ENCODE measurements around the gene PRKAG2. TPM values are rescaled to one million over a fixed set of nuclear protein-coding genes. Genes with fewer than 3 reads are reported as not detected.
A peak's percentile ranks its signal among the peaks of the same experiment; 100 is the strongest.

PRKAG2 gene
- total RNA-seq, 1 donor from 2014 or later: 20.6 TPM

DNA sequence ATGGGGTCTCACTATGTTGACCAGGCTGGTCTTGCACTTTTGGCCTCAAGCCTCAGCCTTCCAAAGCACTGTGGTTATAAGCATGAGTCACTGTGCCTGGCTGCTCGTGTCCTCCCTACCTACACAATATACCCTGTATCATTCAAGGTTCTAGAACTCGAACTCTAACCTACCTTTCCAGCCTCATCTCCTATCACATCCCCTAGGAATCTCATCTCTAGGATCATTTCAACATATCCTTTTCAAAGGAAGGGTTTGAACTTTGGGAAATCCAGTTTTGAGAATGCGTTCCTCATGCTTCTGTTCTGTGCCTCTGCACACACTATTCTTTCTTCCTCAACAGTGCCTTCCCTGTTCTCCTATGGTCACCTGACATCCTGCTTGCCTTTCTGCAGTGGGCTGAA, 269.4 kb downstream of the PRKAG2 start:
- TF ChIP-seq, protein P1, sequence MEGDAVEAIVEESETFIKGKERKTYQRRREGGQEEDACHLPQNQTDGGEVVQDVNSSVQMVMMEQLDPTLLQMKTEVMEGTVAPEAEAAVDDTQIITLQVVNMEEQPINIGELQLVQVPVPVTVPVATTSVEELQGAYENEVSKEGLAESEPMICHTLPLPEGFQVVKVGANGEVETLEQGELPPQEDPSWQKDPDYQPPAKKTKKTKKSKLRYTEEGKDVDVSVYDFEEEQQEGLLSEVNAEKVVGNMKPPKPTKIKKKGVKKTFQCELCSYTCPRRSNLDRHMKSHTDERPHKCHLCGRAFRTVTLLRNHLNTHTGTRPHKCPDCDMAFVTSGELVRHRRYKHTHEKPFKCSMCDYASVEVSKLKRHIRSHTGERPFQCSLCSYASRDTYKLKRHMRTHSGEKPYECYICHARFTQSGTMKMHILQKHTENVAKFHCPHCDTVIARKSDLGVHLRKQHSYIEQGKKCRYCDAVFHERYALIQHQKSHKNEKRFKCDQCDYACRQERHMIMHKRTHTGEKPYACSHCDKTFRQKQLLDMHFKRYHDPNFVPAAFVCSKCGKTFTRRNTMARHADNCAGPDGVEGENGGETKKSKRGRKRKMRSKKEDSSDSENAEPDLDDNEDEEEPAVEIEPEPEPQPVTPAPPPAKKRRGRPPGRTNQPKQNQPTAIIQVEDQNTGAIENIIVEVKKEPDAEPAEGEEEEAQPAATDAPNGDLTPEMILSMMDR (IDR thresholded peaks at IDR 0.05; ENCODE audit: unreplicated experiment): no peak
- Mint-ChIP-seq H3K36me3 (ENCODE audit: insufficient read depth) (peaks cover 9% of the 10 kb centered on the region), H3K9me3 (ENCODE audit: low read depth) (peaks cover 3% of the 10 kb centered on the region), H3K27ac (no peak overlapping the region), H3K4me1 (ENCODE audit: low read depth) (no peaks in the 10 kb centered on the region), H3K27me3 (no peaks in the 10 kb centered on the region), H3K4me3 (ENCODE audit: low read depth) (no peak overlapping the region)
- no peak for DNase-seq (ENCODE audit: low spot score, unreplicated experiment)

DNA sequence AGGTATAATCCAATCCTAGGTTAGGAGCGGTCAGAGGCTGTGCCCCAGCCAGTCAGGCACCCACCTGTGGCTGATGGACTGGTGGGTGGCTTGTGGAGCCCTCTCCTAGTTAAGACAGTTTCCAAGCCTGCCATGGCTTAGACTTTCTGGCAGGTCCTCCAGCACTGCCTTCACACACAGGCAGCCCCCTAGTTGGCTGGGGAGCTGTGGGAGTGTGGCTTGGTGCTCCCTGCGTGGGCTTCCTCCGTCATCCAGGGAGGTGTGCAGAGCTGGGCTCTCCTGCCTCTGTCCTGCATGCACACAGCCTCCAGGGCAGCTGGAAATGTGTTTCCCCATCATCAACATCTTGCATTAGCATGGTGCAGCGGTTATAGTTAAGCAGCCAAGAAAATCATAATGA, 273.0 kb downstream of the PRKAG2 start:
- Mint-ChIP-seq H3K27me3 (no peaks in the 10 kb centered on the region), H3K36me3 (ENCODE audit: insufficient read depth) (peaks cover 5% of the 10 kb centered on the region), H3K27ac (no peak overlapping the region), H3K4me1 (ENCODE audit: low read depth) (no peaks in the 10 kb centered on the region), H3K9me3 (ENCODE audit: low read depth) (peaks cover 3% of the 10 kb centered on the region), H3K4me3 (ENCODE audit: low read depth) (no peak overlapping the region)
- TF ChIP-seq, protein P1 (IDR thresholded peaks at IDR 0.05; ENCODE audit: unreplicated experiment): no peak
- DNase-seq (ENCODE audit: low spot score, unreplicated experiment): no peak

DNA sequence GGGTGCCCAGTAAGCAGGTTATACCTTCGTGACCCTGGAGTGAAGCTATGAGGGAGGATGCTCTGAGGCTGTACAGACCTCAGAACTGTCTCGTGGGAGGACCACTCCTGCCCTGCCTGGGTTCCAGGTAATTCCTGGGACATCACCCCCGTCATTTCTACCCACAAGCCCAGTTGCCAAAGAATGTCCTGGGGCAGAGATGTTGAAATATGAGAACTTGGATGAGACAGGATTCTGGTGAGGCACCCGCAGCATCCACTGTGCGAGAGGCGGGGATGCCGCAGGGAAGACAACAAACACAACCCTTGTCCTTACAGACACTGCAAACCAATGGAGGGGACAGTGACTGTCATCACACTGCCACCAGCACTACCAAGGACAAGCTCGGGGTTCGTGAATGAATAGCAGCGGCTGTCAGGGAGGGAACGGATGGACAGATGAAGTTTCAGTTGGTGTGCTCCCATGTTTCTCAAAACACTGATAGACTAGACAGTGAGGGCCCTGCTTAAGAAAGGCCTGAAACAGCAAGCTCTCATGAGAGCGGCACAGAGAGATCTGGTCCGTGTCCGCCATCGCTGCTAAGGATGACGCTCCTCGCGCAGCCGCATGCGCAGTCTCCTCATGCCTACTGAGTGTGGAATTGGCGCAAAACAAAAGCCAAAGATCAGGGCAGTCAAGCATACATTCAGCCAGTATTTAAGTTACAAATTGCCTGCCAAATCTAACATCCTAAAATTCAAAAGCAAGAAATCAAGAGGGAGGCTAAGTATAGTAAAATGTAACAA, 275.2 kb downstream of the PRKAG2 start:
- TF ChIP-seq, protein P1 (IDR thresholded peaks at IDR 0.05; ENCODE audit: unreplicated experiment): no peak
- no peaks in the 10 kb centered on the region for H3K4me1 Mint-ChIP-seq (ENCODE audit: low read depth)
- H3K9me3 Mint-ChIP-seq (ENCODE audit: low read depth): peaks cover 10% of the 10 kb centered on the region
- no peak overlapping the region for H3K27ac Mint-ChIP-seq
- no peak for DNase-seq (ENCODE audit: low spot score, unreplicated experiment)
- peaks cover 5% of the 10 kb centered on the region for H3K36me3 Mint-ChIP-seq (ENCODE audit: insufficient read depth)
- no peaks in the 10 kb centered on the region for H3K27me3 Mint-ChIP-seq
- no peak overlapping the region for H3K4me3 Mint-ChIP-seq (ENCODE audit: low read depth)

DNA sequence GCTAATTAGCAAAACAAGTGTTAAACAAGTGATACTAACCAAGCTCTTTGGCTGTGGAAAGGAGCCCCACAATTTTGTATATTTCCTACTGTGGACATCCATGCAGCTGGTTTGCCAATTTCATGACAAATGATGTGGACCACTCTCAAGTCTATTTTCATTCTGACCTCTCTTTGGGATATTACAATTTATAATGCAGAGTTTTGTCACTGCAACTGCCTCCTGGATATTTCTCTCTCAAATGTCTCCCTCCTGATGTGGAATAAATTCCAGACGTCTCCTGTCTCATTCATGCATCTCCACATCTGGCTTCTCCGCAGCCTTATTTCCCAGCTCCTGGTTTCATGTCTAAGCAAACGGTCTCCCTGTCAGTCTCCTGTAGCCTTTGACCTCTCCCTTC, 276.6 kb downstream of the PRKAG2 start:
- no peaks in the 10 kb centered on the region for H3K4me1 Mint-ChIP-seq (ENCODE audit: low read depth)
- H3K27me3 Mint-ChIP-seq: no peaks in the 10 kb centered on the region
- peaks cover 5% of the 10 kb centered on the region for H3K36me3 Mint-ChIP-seq (ENCODE audit: insufficient read depth)
- TF ChIP-seq, protein P1 (IDR thresholded peaks at IDR 0.05; ENCODE audit: unreplicated experiment): no peak
- DNase-seq (ENCODE audit: low spot score, unreplicated experiment): no peak
- no peak overlapping the region for H3K27ac Mint-ChIP-seq
- H3K9me3 Mint-ChIP-seq (ENCODE audit: low read depth): peaks cover 10% of the 10 kb centered on the region
- no peak overlapping the region for H3K4me3 Mint-ChIP-seq (ENCODE audit: low read depth)

DNA sequence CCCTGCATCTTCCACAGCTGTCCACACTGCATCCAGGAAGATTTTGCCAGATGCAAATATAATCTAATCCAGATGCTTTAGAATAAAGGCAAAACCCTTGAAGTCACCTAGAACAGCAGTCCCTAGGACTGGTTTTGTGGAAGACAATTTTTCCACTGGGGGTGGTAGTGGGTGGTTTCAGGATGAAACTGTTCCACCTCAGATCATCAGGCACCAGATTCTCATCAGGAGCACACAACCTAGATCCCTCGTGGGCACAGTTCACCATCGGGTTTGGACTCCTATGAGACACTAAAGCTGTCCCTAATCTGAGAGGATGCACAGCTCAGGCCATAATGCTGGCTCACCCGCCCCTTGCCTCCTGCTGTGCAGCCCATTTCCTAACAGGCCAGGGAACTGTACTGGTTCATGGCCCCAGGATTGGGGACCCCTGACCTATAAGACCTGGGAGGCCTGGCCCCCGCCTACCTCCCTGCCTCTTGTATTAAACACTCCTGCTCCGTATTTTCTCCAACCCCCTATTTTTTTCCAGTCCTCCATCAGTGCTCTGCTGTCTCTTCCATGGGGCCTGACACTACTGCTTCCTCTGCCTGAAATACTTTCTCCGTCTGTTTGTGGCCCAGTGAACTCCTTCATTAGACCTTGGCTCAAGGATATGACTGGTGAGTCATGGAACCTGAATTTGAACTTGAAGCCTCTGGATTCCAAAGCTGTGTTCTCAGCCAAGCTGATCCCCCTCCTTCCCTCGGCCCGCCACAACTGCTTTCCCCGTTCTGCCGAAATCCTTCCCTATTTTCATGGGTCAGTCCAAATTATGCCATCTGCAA, 277.3 kb downstream of the PRKAG2 start:
- no peaks in the 10 kb centered on the region for H3K4me1 Mint-ChIP-seq (ENCODE audit: low read depth)
- H3K36me3 Mint-ChIP-seq (ENCODE audit: insufficient read depth): peaks cover 5% of the 10 kb centered on the region
- no peaks in the 10 kb centered on the region for H3K27me3 Mint-ChIP-seq
- no peak for DNase-seq (ENCODE audit: low spot score, unreplicated experiment)
- peak overlapping the region; percentile 6 for H3K27ac Mint-ChIP-seq
- H3K9me3 Mint-ChIP-seq (ENCODE audit: low read depth): peaks cover 10% of the 10 kb centered on the region
- TF ChIP-seq, protein P1 (IDR thresholded peaks at IDR 0.05; ENCODE audit: unreplicated experiment): no peak
- no peak overlapping the region for H3K4me3 Mint-ChIP-seq (ENCODE audit: low read depth)
